ENCODE measurements around the gene NFKB1. TPM values are rescaled to one million over a fixed set of nuclear protein-coding genes. Genes with fewer than 3 reads are reported as not detected.

Gene NFKB1
- total RNA-seq, 1 donor from 2014 or later = 24.6 TPM

- Mint-ChIP-seq H3K4me1 (peaks cover 15% of the 10 kb centered on the region), H3K4me3 (no peak overlapping the region), H3K9me3 (no peaks in the 10 kb centered on the region), H3K36me3 (ENCODE audit: low read depth) (no peaks in the 10 kb centered on the region), H3K27ac (ENCODE audit: unreplicated experiment) (no peak overlapping the region), H3K27me3 (ENCODE audit: low read depth) (no peaks in the 10 kb centered on the region)
- DNase-seq (ENCODE audit: low read depth, low spot score) = no peak
- TF ChIP-seq, protein P1, sequence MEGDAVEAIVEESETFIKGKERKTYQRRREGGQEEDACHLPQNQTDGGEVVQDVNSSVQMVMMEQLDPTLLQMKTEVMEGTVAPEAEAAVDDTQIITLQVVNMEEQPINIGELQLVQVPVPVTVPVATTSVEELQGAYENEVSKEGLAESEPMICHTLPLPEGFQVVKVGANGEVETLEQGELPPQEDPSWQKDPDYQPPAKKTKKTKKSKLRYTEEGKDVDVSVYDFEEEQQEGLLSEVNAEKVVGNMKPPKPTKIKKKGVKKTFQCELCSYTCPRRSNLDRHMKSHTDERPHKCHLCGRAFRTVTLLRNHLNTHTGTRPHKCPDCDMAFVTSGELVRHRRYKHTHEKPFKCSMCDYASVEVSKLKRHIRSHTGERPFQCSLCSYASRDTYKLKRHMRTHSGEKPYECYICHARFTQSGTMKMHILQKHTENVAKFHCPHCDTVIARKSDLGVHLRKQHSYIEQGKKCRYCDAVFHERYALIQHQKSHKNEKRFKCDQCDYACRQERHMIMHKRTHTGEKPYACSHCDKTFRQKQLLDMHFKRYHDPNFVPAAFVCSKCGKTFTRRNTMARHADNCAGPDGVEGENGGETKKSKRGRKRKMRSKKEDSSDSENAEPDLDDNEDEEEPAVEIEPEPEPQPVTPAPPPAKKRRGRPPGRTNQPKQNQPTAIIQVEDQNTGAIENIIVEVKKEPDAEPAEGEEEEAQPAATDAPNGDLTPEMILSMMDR (conservative IDR thresholded peaks at IDR 0.05) = no peak
These were observed 23.9 kb downstream of the NFKB1 start for GRCh38 chr4:102525097-102525496.

GRCh38 chr4:102525504-102525903 lies 24.3 kb downstream of the NFKB1 start:
- Mint-ChIP-seq H3K4me3 (no peak overlapping the region), H3K4me1 (peaks cover 15% of the 10 kb centered on the region), H3K27me3 (ENCODE audit: low read depth) (no peaks in the 10 kb centered on the region), H3K36me3 (ENCODE audit: low read depth) (no peaks in the 10 kb centered on the region), H3K9me3 (no peaks in the 10 kb centered on the region), H3K27ac (ENCODE audit: unreplicated experiment) (no peak overlapping the region)
- no peak for DNase-seq (ENCODE audit: low read depth, low spot score)
- TF ChIP-seq, protein P1 (conservative IDR thresholded peaks at IDR 0.05) = no peak

DNA sequence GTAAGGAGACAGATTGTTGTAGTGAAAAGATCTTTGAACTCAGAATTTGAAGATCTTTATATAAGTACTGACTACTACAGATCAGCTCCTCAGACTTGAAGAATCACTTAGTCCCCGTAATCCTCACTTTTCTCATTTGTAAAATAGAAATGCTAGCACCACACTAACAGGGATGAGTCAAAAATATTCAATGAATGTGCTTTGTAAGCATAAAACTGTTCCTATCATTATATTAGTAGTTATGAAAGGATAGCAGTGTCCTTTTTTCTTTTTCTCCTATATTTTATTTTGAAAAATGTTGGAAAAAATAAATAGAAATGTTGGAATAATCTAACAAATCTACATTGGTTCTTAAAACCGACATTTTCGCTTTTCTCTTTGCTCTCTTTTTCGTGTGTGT lies 25.4 kb downstream of the NFKB1 start:
- H3K27me3 Mint-ChIP-seq (ENCODE audit: low read depth) = no peaks in the 10 kb centered on the region

DNA sequence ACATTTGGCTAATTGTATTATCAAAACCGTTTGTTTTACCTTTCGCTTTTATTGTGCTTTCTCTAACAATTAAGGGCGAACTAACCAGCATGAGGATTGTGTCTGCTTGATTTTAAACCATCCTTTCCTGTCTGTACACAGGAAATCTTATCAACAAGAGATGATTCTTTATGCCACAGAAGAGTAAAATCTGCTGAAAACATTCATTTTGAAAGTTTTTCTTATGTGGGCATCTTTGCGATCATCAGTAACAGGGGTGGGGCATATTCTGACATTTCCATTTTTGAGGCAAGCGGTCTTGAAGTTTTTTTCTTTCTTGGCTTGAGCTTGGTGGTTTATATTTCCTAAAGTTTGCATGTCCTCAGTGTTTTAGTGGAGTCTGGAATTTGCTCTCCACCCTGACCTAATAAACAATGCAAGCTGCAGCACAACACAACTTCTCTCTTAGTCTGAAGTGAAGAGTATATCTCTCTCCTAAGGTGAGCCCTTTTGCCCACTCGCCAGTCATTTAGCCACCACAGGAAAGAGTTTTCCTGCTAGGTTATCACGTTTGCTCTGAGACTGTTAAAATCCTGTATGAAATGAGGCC lies 26.6 kb downstream of the NFKB1 start:
- TF ChIP-seq, protein P1 (conservative IDR thresholded peaks at IDR 0.05) = no peak
- Mint-ChIP-seq H3K36me3 (ENCODE audit: low read depth) (no peaks in the 10 kb centered on the region), H3K4me3 (no peak overlapping the region), H3K4me1 (peaks cover 15% of the 10 kb centered on the region), H3K27ac (ENCODE audit: unreplicated experiment) (peak overlapping the region; percentile 23), H3K9me3 (no peaks in the 10 kb centered on the region), H3K27me3 (ENCODE audit: low read depth) (no peaks in the 10 kb centered on the region)
- DNase-seq (ENCODE audit: low read depth, low spot score) = no peak

More for the DNA sequence above, 25.4 kb downstream of the NFKB1 start:
- Mint-ChIP-seq H3K4me1 (peaks cover 15% of the 10 kb centered on the region), H3K9me3 (no peaks in the 10 kb centered on the region), H3K36me3 (ENCODE audit: low read depth) (no peaks in the 10 kb centered on the region), H3K4me3 (no peak overlapping the region), H3K27ac (ENCODE audit: unreplicated experiment) (no peak overlapping the region)
- TF ChIP-seq, protein P1 (conservative IDR thresholded peaks at IDR 0.05) = no peak
- DNase-seq (ENCODE audit: low read depth, low spot score) = no peak

- DNase-seq (ENCODE audit: low read depth, low spot score) = no peak
- TF ChIP-seq, protein P1 (conservative IDR thresholded peaks at IDR 0.05) = no peak
- no peak overlapping the region for H3K27ac Mint-ChIP-seq (ENCODE audit: unreplicated experiment)
- H3K4me1 Mint-ChIP-seq = peaks cover 6% of the 10 kb centered on the region
- no peaks in the 10 kb centered on the region for H3K9me3 Mint-ChIP-seq
- no peaks in the 10 kb centered on the region for H3K36me3 Mint-ChIP-seq (ENCODE audit: low read depth)
- H3K4me3 Mint-ChIP-seq = no peak overlapping the region
- H3K27me3 Mint-ChIP-seq (ENCODE audit: low read depth) = no peaks in the 10 kb centered on the region
These were observed 28.8 kb downstream of the NFKB1 start for GRCh38 chr4:102529977-102530376.
